HG03196 (cell line): ENCODE data around the gene CMIP.
"Not testable (repeated sequence)": the region's sequence is repeated elsewhere in the genome, so short reads cannot be mapped to it uniquely, and the experiment has no call there.

Experiments
- ATAC-seq: cut with Tn5 transposase; IDR thresholded peaks from one replicate; pipeline ENCODE4 v1.9.1; 2021; ENCODE audit not compliant: unreplicated experiment

CMIP gene

GRCh38 chr16:81444448-81445121, at the start of gene CMIP:
Gene CMIP (plus strand): TSS chr16:81444808.
- peak; percentile 84 for ATAC-seq

- ATAC-seq, result no peak
These were observed 49.5 kb upstream of the CMIP start for GRCh38 chr16:81394966-81395655.

GRCh38 chr16:81397058-81397878, 47.3 kb upstream of the CMIP start:
- ATAC-seq, result no peak

GRCh38 chr16:81397879-81398520, 46.6 kb upstream of the CMIP start:
- no peak for ATAC-seq

GRCh38 chr16:81399909-81400308, 44.7 kb upstream of the CMIP start:
- ATAC-seq, result no peak

GRCh38 chr16:81401035-81401950, 43.3 kb upstream of the CMIP start:
- ATAC-seq, result no peak

- ATAC-seq, result no peak
These were observed 41.4 kb upstream of the CMIP start for GRCh38 chr16:81403208-81403600.

- ATAC-seq, result peak; percentile 80
These were observed 40.8 kb upstream of the CMIP start for GRCh38 chr16:81403601-81404391.

GRCh38 chr16:81405002-81405401, 39.6 kb upstream of the CMIP start:
- ATAC-seq, result not testable (repeated sequence)

GRCh38 chr16:81405702-81406113, 38.9 kb upstream of the CMIP start:
- no peak for ATAC-seq

GRCh38 chr16:81408409-81408950, 36.1 kb upstream of the CMIP start:
- ATAC-seq, result no peak

- no peak for ATAC-seq
These were observed 35.5 kb upstream of the CMIP start for GRCh38 chr16:81409016-81409556.

GRCh38 chr16:81410643-81411293, 33.8 kb upstream of the CMIP start:
- ATAC-seq, result no peak

GRCh38 chr16:81413245-81413990, 31.2 kb upstream of the CMIP start:
- ATAC-seq, result no peak

GRCh38 chr16:81415751-81416150, 28.9 kb upstream of the CMIP start:
- no peak for ATAC-seq

GRCh38 chr16:81416749-81417148, 27.9 kb upstream of the CMIP start:
- ATAC-seq, result no peak

GRCh38 chr16:81417210-81417609, 27.4 kb upstream of the CMIP start:
- ATAC-seq, result no peak

GRCh38 chr16:81419806-81420205, 24.8 kb upstream of the CMIP start:
- ATAC-seq, result no peak
